ENCODE measurements around the gene CEACAM16.
A peak's percentile ranks its signal among the peaks of the same experiment; 100 is the strongest.
"Not testable (repeated sequence)": the region's sequence is repeated elsewhere in the genome, so short reads cannot be mapped to it uniquely, and the experiment has no call there.

CEACAM16 gene, protein sequence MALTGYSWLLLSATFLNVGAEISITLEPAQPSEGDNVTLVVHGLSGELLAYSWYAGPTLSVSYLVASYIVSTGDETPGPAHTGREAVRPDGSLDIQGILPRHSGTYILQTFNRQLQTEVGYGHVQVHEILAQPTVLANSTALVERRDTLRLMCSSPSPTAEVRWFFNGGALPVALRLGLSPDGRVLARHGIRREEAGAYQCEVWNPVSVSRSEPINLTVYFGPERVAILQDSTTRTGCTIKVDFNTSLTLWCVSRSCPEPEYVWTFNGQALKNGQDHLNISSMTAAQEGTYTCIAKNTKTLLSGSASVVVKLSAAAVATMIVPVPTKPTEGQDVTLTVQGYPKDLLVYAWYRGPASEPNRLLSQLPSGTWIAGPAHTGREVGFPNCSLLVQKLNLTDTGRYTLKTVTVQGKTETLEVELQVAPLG

DNA sequence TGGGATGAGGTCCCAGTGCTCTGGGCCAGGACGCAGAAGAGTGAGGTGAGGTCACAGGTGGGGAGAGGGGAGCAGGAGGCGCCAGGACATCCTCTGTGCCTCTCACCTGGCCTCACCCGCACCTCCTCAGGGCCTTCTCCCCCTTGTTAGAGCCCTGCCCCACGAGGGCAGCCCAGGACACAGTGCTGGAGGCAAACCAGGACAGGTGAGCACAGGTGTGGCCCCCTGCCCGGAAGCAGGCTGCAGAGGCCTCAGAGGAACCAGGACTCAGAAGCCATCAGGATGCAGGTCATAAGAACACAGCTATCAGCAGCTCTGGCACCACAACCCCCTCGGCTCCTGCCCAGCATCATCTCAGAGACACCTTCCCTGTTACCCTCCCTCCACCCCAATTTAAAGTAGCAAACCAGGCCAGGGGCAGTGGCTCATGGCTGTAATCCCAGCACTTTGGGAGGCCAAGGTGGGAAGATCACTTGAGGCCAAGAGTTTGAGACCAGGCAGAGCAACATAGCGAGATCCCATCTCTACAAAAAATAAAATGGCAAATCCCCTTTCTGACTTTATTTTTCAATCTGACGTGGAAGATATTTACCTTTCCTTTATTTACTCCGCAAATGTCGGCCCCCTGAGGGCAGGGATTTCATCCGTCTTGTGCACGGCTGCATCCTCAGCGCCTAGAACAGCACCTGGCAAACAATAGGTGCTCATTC, at the start of gene CEACAM16:
TSS of gene CEACAM16 (plus strand) at position 660 of the 710 bp plus-strand sequence. CDS start 2,306 bp downstream, outside the sequence.
- DNase-seq = no peak

DNA sequence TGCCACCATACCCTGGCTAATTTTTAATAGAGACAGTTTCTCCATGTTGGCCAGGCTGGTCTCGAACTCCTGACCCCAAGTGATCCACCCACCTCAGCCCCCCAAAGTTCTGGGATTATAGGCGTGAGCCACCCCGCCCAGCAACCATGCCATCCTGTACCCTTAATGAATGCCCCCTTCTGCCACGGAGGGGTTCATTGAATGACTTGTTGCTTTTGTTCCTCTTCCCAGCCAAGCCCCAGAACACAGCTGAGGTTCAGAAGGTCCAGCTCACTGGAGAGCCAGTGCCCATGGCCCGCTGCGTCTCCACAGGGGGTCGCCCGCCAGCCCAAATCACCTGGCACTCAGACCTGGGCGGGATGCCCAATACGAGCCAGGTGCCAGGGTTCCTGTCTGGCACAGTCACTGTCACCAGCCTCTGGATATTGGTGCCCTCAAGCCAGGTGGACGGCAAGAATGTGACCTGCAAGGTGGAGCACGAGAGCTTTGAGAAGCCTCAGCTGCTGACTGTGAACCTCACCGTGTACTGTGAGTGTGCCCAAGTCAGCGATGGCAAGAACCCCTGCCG, 49.3 kb upstream of the CEACAM16 start:
- no peak for DNase-seq

DNA sequence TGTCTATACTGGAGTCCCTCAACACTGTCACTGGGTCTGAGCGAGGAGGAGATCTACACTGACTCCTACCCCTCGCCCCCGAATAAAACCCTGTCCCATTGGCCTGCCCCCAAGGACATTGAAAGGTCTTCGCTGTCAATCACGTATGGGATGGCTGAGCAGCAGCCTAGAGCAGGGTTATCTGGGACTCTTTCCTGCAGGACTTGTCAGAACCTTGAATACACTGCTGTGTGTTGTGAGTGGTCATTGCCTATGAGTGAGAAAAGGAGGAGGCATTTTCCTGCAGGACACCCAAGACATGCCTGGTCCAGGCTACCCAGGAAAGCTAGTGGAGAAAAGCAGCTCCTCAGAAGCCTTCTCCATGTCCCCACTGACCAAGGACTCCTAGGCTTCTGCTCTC, 45.6 kb upstream of the CEACAM16 start:
- DNase-seq = no peak

DNA sequence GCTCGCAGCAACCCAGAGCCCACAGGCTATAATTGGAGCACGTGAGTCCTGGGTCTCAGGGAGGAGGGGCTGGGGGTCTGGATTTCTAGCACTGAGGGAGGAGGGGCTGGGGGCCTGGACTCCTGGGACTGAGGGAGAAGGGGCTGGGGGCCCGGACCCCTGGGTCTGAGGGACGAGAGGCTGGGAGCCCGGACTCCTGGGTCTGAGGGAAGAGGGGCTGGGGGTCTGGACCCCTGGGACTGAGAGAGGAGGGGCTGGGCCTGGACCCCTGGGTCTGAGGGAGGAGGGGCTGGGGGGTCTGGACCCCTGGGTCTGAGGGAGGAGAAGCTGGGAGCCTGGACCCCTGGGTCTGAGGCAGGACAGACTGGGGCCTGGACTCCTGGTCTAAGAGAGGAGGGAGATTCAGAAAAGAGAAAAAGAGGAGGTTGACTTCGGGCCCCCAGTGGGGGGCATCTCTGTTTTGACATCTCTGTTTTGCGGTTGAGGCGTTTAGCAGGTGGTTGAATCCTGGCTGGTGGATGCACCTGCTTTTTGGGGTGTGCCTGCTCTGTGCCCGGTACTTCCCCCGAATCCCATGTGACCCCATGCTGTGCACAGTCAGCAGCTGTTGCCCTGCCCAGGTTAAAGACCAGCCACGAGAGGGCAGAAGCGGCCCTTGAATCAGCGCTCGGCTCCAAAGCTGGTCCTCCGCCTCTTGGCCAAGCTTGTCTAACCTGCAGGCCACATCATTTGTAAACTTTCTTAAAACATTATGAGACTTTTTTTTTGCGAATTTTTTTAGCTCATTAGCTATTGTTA, 44.8 kb upstream of the CEACAM16 start:
- DNase-seq = peak in 1 of 2 donors; percentile 17

DNA sequence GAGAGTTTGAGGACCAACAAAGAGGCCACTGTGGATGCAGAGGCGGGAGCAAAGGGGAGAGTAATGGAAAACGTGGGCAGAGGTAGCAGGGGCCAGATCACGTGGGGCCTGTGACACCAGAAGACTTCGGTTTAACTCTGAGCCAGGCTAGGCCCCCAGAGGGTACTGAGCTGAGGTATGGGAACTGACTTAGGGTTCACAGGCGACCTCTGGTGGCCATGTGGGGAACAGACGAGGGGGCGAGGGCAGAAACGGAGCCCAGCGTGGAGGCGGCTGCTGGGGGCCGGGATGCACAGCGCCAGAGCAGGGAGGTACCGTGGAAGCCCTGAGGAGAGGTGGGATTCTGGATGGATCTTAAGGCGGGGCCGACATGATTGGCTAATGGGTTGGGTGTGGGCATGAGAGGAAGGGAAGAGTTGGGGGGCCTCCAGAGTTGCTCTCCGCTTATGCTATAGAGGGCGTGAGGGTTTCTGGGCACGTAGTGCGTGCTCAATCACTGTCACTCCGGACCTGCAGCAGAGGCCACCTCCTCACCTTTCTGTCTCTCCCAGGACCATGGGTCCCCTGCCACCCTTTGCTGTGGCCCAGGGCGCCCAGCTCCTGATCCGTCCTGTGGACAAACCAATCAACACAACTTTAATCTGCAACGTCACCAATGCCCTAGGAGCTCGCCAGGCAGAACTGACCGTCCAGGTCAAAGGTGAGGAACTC, 41.6 kb upstream of the CEACAM16 start:
- DNase-seq = no peak

DNA sequence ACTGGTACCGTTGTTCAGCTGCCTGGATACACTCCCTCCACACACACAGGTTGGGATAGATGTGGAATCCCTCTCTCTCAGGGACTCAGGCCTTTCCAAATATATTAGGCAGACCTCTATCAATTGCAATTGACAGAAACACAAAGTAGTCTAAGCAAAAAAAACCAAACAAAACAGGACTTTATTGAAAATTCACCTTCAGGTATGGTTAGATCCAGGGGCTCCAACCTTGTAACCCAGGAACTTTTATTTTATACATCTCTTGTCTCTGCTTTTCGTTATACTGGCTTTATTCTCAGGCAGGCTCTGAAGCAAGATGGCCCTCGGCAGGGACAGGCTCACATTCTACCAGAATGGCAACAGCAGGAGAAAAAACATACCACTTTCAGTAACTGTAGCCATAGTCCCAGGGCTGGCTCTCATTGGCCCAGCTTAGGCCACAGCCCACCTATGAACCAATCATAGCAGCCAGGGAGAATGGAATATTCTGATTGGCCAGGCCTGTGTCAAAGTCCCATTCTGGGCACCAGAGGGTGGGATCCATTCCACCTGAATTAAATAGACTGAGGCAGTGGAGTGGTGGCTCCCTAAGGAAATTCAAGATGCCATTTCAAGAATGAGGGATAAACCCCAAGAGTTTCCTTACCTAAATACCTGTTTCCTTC, 40.8 kb upstream of the CEACAM16 start:
- no peak for DNase-seq

DNA sequence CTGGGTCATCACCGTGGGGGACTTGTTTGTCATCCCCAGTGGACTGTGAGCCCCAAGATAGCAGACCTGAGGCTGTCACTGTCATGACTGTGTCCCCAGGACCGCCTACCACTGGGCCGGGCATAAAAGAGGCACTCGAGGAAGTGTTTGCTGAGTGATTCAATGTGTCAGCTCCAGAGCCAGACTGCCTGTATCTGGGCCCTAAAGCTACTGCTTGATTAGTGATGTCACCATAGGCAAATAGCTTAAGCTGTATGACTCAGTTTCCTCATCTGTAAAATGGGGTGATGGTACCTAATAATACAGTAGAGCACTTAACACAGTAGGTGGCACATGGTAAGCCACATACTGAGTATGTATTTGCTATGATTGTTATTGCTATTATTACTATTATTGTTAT, 38.9 kb upstream of the CEACAM16 start:
- DNase-seq = no peak

DNA sequence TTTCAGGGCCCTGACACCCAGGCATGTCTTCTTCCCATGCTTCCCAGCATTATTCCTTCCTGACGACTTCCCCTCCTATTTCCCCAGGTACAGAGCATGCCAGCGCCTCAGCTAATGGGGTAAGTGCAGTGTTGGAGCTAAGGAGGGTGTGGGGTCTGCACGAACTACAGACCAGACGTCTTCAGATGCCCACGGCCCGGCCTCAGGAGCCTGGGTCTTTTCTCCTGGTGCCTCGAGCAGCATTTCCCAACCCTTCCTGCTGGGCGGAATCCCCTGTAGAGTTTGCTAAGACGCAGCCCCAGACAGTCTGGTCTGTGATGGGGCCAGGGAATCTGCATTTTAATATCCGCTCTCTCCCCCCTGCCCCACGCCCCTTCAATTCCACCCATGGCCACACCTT, 37.7 kb upstream of the CEACAM16 start:
- no peak for DNase-seq

DNA sequence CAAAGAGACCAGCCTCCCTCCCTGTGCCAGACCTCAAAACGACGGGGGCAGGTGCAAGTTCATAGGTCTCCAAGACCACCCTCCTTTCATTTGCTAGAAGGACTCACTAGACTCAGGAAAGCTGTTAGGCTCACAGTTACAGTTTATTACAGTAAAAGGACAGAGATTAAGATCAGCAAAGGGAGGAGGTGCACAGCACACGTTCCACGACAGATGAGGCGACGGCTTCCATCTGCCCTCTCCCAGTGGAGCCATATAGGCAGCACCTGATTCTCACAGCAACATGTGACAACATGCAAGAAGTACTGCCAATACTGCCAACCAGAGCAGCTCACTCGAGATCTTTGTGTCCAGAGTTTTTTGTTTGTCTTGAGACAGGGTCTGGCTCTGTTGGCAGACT, 37.0 kb upstream of the CEACAM16 start:
- no peak for DNase-seq

DNA sequence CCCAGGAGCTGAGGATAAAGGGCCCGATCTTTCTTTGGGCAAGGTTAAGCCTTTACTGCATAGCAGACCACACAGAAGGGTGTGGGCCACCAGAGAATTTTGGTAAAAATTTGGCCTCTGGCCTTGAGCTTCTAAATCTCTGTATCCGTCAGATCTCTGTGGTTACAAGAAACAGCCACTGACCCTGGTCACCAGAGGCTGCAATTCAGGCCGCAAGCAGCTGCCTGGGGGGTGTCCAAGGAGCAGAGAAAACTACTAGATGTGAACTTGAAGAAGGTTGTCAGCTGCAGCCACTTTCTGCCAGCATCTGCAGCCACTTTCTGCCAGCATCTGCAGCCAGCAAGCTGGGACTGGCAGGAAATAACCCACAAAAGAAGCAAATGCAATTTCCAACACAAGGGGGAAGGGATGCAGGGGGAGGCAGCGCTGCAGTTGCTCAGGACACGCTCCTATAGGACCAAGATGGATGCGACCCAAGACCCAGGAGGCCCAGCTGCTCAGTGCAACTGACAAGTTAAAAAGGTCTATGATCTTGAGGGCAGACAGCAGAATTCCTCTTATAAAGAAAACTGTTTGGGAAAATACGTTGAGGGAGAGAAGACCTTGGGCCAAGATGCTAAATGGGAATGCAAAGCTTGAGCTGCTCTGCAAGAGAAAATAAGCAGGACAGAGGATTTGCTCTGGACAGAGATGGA, 36.1 kb upstream of the CEACAM16 start:
- DNase-seq = no peak

DNA sequence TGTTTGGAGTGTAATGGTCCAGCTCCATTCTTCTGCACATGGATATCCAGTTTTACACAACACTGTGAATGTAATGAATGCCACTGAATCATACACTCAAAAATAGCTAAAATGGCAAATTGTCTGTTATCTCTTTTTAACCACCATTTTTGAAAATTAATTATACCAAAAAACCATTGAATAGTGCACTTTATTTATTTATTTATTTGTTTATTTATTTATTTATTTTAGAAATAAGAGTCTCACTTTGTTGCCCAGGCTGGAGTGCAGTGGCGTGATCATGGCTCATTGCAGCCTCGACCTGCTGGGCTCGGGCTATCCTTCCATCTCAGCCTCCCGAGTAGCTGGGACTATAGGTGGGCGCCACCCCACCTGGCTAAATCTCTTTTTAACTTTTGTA, 35.0 kb upstream of the CEACAM16 start:
- DNase-seq = no peak

DNA sequence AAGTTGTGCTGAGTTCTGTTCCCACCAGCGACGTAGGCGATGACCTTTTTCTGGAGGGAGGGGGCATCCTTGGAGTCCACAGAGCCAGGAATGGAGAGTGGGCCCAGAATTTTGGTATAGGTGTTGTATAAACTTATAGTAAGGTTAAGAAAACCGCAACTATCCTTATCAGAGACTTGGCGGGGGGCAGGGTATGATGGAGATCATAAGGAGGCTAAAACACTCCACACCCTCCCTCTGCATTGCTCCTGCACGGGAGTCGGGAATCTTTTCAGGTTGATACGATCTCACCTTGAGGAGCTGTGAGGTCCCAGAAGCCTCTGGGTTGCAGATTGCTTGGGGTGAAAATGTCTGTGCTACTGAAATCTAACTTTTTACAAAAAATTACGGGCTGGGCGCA, 34.0 kb upstream of the CEACAM16 start:
- no peak for DNase-seq

DNA sequence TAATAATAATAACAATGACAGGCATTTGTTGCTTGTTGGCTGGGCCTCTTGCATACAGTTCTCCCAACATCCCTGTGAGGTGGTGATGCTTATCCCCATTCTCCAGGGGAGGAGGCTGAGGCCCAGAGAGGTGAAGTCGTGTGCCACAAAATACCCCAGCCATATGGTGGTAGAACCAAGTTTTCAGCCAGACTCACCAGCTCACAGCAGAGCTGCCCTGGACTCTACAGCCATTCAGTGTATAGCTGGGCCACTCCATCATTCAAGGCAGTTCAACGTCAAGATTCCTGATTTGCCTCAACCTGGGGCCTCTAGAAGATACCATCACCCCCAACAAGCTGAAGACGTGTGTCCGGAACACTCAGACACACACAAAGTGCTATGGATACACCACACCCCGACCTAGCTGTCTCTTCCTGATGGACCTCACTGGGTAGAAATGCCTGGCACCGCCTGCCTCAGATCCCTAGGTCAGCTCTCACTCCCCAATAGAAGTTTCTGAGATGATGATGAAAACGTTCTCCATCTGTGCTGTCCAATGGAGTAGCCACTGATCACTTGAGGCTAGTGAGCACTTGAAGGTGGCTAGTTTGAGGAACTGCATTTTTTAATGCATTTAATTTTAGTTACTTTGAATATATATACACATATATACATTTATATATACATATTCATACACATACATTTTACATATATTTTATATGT, 31.9 kb upstream of the CEACAM16 start:
- no peak for DNase-seq

DNA sequence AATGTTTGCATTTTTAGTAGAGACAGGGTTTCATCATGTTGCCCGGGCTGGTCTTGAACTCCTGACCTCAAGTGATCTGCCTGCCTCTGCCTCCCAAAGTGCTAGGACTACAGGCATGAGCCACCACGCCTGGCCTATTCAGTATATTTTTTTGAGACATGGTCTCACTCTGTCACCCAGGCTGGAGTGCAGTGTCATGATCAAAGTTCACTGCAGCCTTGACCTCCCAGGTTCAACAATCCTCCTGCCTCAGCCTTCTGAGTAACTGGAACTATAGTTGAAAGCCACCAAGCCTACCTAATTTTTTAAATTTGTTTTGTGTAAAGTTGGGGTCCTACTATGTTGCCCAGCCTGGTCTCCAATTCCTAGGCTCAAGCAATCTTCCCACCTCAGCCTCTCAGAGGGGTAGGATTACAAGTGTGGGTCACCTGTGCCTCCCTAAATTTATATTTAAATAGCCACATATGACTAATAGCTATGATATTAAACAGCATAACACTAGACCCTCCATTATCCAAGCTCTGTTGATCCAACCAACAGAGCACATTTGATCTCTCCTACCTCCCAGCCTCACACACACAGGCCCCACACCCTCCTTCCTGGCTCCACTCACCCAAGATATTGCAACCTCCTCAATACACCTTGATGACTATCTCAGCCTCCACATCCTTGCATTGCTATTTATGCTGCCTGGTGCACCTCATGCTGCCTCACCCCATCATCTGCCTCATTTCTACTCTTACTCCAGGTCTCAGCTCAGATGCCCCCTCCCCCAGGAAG, 29.8 kb upstream of the CEACAM16 start:
- no peak for DNase-seq

DNA sequence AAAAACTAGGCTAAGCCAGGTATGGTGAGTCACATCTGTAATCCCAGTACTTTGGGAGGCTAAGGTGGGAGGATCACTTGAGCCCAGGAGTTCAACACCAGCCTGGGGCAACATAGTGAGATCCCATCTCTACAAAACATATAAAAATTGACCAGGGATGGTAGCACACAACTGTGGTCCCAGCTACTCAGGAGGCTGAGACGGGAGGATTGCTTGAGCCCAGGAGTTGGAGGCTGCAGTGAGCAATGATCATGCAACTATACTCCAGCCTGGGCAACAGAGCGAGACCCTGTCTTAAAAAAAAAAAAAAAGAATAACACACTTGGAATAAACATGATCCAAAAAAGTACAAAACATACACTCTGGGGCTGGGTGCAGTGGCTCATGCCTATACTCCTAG, 28.9 kb upstream of the CEACAM16 start:
- not testable (repeated sequence) for DNase-seq

DNA sequence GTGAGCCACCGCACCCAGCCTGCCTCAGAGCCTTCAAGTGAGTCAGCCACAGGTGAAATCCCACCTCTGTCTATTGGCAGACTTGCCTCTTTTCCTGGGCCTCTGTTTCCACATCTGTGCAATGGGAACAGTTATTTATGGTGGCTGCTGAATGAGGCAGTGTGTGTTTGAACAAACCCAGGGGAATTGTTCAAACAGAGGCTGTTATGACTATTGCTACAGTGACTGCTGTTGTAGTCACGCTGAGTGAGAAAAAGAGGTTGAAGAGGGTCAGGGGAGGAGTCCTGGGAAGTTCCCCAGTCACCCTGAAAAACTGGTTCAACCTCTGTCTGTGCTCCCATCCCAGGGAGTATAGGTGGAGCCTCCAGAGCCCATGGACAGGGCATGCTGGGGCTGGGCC, 27.6 kb upstream of the CEACAM16 start, which contains the start of gene CEACAM19:
TSS of gene CEACAM19 (plus strand) at position 83 of the 400 bp plus-strand sequence. CDS start 450 bp downstream, outside the sequence.
- DNase-seq = no peak

DNA sequence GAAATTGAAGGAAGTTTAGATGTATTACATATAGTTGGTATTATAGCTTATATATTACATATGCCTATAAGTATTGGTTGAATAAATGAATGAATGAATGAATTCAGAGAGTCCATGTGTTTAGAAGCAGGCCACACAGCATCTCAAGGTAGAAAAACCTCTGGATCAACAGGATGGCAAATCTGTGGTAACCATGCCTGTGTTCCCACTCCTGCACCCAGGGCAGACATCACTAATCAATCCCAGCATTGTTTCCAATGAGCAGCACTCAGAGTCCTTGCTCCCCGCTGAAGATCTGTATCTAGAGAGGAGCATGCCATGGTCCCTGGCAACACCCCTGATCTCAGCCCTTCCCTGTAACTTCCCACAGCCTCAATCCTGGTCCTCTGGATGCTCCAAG, 26.7 kb upstream of the CEACAM16 start:
- no peak for DNase-seq

DNA sequence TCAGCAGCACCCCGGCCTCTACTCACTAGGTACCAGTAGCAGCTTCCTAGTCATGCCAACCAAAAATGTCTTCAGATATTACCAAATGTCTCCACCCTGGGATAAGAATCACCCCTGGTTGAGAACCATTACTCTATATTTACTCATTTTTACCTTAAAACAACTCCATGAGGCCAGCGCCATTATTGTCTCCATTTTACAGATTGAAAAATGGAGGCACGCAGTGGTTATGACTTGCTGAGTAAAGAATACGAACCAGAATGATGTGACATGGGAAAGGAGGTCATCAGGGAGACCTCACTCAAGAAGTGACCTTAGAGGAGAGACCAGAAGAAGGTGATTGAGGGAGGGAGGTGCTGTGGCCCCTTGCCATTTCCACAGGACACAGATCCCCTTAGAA, 25.4 kb upstream of the CEACAM16 start:
- no peak for DNase-seq

DNA sequence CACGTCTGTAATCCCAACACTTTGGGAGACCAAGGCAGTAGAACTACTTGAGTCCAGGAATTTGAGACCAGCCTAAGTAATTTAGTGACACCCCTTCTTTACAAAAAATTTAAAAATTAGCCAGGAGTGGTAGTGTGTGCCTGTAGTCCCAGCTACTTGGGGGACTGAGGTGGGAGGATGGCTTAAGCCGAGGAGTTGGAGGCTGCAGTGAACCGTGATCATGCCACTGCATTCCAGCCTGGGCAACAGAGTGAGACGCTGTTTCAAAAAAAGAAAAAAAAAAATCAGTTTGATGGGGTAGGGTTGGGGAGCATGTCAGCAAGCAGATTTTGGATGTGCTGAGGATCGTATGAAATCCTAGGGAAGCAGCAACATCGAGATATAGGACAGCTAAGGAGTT, 23.4 kb upstream of the CEACAM16 start:
- no peak for DNase-seq
